ENCODE measurements around the gene ANKRD9. TPM values are rescaled to one million over a fixed set of nuclear protein-coding genes. Genes with fewer than 3 reads are reported as not detected.

The ANKRD9 gene
- total and polyA plus RNA-seq, 2 of the 13 experiments (the other 11 are each of a cell fraction or from before 2014, with no cell fraction given), result 10.0 to 15.0 TPM

- TF ChIP-seq BCLAF1 (IDR thresholded peaks at IDR 0.05), result no peak
- no peak for TF ChIP-seq TRIM24 (CRISPR knock-in tag; IDR thresholded peaks at IDR 0.05)
- TF ChIP-seq, protein P1, sequence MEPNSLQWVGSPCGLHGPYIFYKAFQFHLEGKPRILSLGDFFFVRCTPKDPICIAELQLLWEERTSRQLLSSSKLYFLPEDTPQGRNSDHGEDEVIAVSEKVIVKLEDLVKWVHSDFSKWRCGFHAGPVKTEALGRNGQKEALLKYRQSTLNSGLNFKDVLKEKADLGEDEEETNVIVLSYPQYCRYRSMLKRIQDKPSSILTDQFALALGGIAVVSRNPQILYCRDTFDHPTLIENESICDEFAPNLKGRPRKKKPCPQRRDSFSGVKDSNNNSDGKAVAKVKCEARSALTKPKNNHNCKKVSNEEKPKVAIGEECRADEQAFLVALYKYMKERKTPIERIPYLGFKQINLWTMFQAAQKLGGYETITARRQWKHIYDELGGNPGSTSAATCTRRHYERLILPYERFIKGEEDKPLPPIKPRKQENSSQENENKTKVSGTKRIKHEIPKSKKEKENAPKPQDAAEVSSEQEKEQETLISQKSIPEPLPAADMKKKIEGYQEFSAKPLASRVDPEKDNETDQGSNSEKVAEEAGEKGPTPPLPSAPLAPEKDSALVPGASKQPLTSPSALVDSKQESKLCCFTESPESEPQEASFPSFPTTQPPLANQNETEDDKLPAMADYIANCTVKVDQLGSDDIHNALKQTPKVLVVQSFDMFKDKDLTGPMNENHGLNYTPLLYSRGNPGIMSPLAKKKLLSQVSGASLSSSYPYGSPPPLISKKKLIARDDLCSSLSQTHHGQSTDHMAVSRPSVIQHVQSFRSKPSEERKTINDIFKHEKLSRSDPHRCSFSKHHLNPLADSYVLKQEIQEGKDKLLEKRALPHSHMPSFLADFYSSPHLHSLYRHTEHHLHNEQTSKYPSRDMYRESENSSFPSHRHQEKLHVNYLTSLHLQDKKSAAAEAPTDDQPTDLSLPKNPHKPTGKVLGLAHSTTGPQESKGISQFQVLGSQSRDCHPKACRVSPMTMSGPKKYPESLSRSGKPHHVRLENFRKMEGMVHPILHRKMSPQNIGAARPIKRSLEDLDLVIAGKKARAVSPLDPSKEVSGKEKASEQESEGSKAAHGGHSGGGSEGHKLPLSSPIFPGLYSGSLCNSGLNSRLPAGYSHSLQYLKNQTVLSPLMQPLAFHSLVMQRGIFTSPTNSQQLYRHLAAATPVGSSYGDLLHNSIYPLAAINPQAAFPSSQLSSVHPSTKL (CRISPR knock-in tag; IDR thresholded peaks at IDR 0.05), result peak; percentile 44; the same call in 1 of the 2 replicates
- TF ChIP-seq ZNF737 (CRISPR knock-in tag; IDR thresholded peaks at IDR 0.05; ENCODE audit: borderline replicate concordance), result no peak
- TF ChIP-seq ZNF75D (CRISPR knock-in tag; IDR thresholded peaks at IDR 0.05; ENCODE audit: borderline replicate concordance), result no peak
- TF ChIP-seq SP1 (IDR thresholded peaks at IDR 0.05), result no peak
- TF ChIP-seq SP1 (CRISPR knock-in tag; IDR thresholded peaks at IDR 0.05), result peak; percentile 7; the same call in 1 of the 2 replicates
- peak; percentile 32 for TF ChIP-seq TFDP2 (CRISPR knock-in tag; IDR thresholded peaks at IDR 0.05)
- TF ChIP-seq KDM4B (CRISPR knock-in tag; IDR thresholded peaks at IDR 0.05), result peak; percentile 20; the same call in 1 of the 2 replicates
- TF ChIP-seq ZZZ3 (CRISPR knock-in tag; IDR thresholded peaks at IDR 0.05; ENCODE audit: borderline replicate concordance), result peak; percentile 34; the same call in 1 of the 2 replicates
- TF ChIP-seq, protein P2, sequence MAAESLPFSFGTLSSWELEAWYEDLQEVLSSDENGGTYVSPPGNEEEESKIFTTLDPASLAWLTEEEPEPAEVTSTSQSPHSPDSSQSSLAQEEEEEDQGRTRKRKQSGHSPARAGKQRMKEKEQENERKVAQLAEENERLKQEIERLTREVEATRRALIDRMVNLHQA (CRISPR knock-in tag; IDR thresholded peaks at IDR 0.05), result no peak
- peak; percentile 63; the same call in 1 of the 2 replicates for TF ChIP-seq ZNF766 (CRISPR knock-in tag; IDR thresholded peaks at IDR 0.05; ENCODE audit: borderline replicate concordance)
- no peak for TF ChIP-seq ZNF251 (CRISPR knock-in tag; IDR thresholded peaks at IDR 0.05)
- TF ChIP-seq ZNF562 (CRISPR knock-in tag; IDR thresholded peaks at IDR 0.05; ENCODE audit: borderline replicate concordance), result no peak
- TF ChIP-seq, protein P3, sequence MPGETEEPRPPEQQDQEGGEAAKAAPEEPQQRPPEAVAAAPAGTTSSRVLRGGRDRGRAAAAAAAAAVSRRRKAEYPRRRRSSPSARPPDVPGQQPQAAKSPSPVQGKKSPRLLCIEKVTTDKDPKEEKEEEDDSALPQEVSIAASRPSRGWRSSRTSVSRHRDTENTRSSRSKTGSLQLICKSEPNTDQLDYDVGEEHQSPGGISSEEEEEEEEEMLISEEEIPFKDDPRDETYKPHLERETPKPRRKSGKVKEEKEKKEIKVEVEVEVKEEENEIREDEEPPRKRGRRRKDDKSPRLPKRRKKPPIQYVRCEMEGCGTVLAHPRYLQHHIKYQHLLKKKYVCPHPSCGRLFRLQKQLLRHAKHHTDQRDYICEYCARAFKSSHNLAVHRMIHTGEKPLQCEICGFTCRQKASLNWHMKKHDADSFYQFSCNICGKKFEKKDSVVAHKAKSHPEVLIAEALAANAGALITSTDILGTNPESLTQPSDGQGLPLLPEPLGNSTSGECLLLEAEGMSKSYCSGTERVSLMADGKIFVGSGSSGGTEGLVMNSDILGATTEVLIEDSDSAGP (CRISPR knock-in tag; IDR thresholded peaks at IDR 0.05; ENCODE audit: borderline replicate concordance), result peak; percentile 73; the same call in 1 of the 2 replicates
- peak; percentile 42; the same call in 1 of the 2 replicates for TF ChIP-seq ZC3H13 (CRISPR knock-in tag; IDR thresholded peaks at IDR 0.05)
- peak; percentile 31 for TF ChIP-seq DR1 (CRISPR knock-in tag; IDR thresholded peaks at IDR 0.05)
Measured at GRCh38 chr14:102538602-102539543, 29.3 kb upstream of the ANKRD9 start (continued).
